OCI-LY3 (cell line): Measurements from ENCODE around the gene NCBP3.

Source experiments
- H2AFZ ChIP-seq: fragments of 200-600, 300-600 bp; shearing (Covaris generic); 2 replicates; pipeline ENCODE4 v1.6.0; 2014; ENCODE audit warnings: antibody characterized with exemption, low read depth, low read length
- H3K27ac ChIP-seq: fragments of 200-600, 300-600 bp; sonication (generic); 2 replicates; pipeline ENCODE4 v1.5.1; 2014; ENCODE audit warnings: mild to moderate bottlenecking, low read length, moderate library complexity, mixed read lengths
- H3K27me3 ChIP-seq: fragments of 200-600, 300-600 bp; sonication (generic); 2 replicates; pipeline ENCODE4 v1.6.1; 2014; ENCODE audit warnings: low read depth, low read length, mixed read lengths
- H3K36me3 ChIP-seq: fragments of 200-600, 300-600 bp; sonication (generic); replicated peaks from 2 replicates; pipeline ENCODE3; 2014; ENCODE audit warnings: low read depth, low read length, mixed read lengths
- H3K4me1 ChIP-seq: fragments of 300-600, 200-600 bp; sonication (generic); 2 replicates; pipeline ENCODE4 v1.6.1; 2014; ENCODE audit warnings: low read length, mixed read lengths
- H3K4me2 ChIP-seq: fragments of 200-600, 300-600 bp; sonication (generic); 2 replicates; pipeline ENCODE4 v1.6.1; 2014; ENCODE audit warnings: low read length, mixed read lengths
- H3K4me3 ChIP-seq: fragments of 300-600, 200-600 bp; sonication (generic); 2 replicates; pipeline ENCODE4 v1.5.1; 2014; ENCODE audit warnings: antibody characterized with exemption, mild to moderate bottlenecking, low read length, moderate library complexity
- H3K79me2 ChIP-seq: fragments of 300-600, 200-600 bp; shearing (Covaris generic); 2 replicates; pipeline ENCODE4 v1.6.1; 2014; ENCODE audit warnings: mild to moderate bottlenecking, low read length, mixed read lengths
- H3K9ac ChIP-seq: fragments of 300-600, 200-600 bp; shearing (Covaris generic); 2 replicates; pipeline ENCODE4 v1.6.0; 2014; ENCODE audit warnings: mild to moderate bottlenecking, low read length, moderate library complexity
- H3K9me3 ChIP-seq: fragments of 200-600, 300-600 bp; shearing (Covaris generic); 2 replicates; pipeline ENCODE4 v1.6.1; 2014; ENCODE audit warnings: low read length, mixed read lengths; ENCODE audit not compliant: insufficient read depth
- H4K20me1 ChIP-seq: fragments of 200-600, 300-600 bp; sonication (generic); 2 replicates; pipeline ENCODE4 v1.6.1; 2016; ENCODE audit warnings: low read length, mixed read lengths; ENCODE audit not compliant: insufficient read depth
- CTCF ChIP-seq: fragments of 200-600, 300-600 bp; sonication (generic); IDR thresholded peaks from 2 replicates; pipeline ENCODE4 v1.5.1; 2014; ENCODE audit warnings: antibody characterized with exemption, low read length, low read depth
- EZH2phosphoT487 ChIP-seq: fragments of 200-600 bp; shearing (Covaris generic); IDR thresholded peaks from 2 replicates; pipeline ENCODE4 v1.6.1; 2018; ENCODE audit warnings: antibody characterized with exemption, mixed run types, low read depth

The NCBP3 gene

GRCh38 chr17:3888343-3889171, 42.5 kb upstream of the NCBP3 start:
- Histone ChIP-seq H3K9me3 (no peaks in the 10 kb centered on the region), H3K4me2 (no peak overlapping the region), H3K27me3 (peaks cover 18% of the 10 kb centered on the region), H2AFZ (no peak overlapping the region), H3K36me3 (no peaks in the 10 kb centered on the region), H3K9ac (no peak overlapping the region), H3K4me1 (peaks cover 28% of the 10 kb centered on the region), H3K27ac (no peak overlapping the region), H3K4me3 (no peak overlapping the region), H3K79me2 (no peaks in the 10 kb centered on the region), H4K20me1 (no peaks in the 10 kb centered on the region)
- no peak for TF ChIP-seq CTCF
- TF ChIP-seq EZH2phosphoT487: no peak

- Histone ChIP-seq H3K36me3 (no peaks in the 10 kb centered on the region), H3K4me2 (no peak overlapping the region), H3K4me1 (peaks cover 26% of the 10 kb centered on the region), H3K9ac (no peak overlapping the region), H3K27me3 (peaks cover 18% of the 10 kb centered on the region), H2AFZ (no peak overlapping the region), H4K20me1 (no peaks in the 10 kb centered on the region), H3K27ac (no peak overlapping the region), H3K9me3 (no peaks in the 10 kb centered on the region), H3K4me3 (no peak overlapping the region), H3K79me2 (no peaks in the 10 kb centered on the region)
- TF ChIP-seq CTCF (no peak), EZH2phosphoT487 (no peak)
These were observed 41.8 kb upstream of the NCBP3 start for GRCh38 chr17:3887804-3888203.

- TF ChIP-seq CTCF (no peak), EZH2phosphoT487 (no peak)
- no peaks in the 10 kb centered on the region for H3K79me2 ChIP-seq
- peaks cover 26% of the 10 kb centered on the region for H3K4me1 ChIP-seq
- H3K36me3 ChIP-seq: no peaks in the 10 kb centered on the region
- no peak overlapping the region for H2AFZ ChIP-seq
- H4K20me1 ChIP-seq: no peaks in the 10 kb centered on the region
- H3K9ac ChIP-seq: no peak overlapping the region
- H3K9me3 ChIP-seq: no peaks in the 10 kb centered on the region
- H3K27ac ChIP-seq: no peak overlapping the region
- H3K4me2 ChIP-seq: no peak overlapping the region
- peaks cover 17% of the 10 kb centered on the region for H3K27me3 ChIP-seq
- H3K4me3 ChIP-seq: no peak overlapping the region
These were observed 41.3 kb upstream of the NCBP3 start for GRCh38 chr17:3887394-3887793.

GRCh38 chr17:3886776-3887175, 40.7 kb upstream of the NCBP3 start:
- Histone ChIP-seq H2AFZ (no peak overlapping the region), H3K9me3 (no peaks in the 10 kb centered on the region), H3K4me3 (no peak overlapping the region), H3K79me2 (no peaks in the 10 kb centered on the region), H3K36me3 (no peaks in the 10 kb centered on the region), H3K27ac (no peak overlapping the region), H3K9ac (no peak overlapping the region), H4K20me1 (no peaks in the 10 kb centered on the region), H3K4me2 (no peak overlapping the region), H3K27me3 (peaks cover 11% of the 10 kb centered on the region), H3K4me1 (peaks cover 21% of the 10 kb centered on the region)
- TF ChIP-seq CTCF: no peak
- TF ChIP-seq EZH2phosphoT487: no peak
